ENCODE results near the gene GSE1.

GSE1 gene

DNA sequence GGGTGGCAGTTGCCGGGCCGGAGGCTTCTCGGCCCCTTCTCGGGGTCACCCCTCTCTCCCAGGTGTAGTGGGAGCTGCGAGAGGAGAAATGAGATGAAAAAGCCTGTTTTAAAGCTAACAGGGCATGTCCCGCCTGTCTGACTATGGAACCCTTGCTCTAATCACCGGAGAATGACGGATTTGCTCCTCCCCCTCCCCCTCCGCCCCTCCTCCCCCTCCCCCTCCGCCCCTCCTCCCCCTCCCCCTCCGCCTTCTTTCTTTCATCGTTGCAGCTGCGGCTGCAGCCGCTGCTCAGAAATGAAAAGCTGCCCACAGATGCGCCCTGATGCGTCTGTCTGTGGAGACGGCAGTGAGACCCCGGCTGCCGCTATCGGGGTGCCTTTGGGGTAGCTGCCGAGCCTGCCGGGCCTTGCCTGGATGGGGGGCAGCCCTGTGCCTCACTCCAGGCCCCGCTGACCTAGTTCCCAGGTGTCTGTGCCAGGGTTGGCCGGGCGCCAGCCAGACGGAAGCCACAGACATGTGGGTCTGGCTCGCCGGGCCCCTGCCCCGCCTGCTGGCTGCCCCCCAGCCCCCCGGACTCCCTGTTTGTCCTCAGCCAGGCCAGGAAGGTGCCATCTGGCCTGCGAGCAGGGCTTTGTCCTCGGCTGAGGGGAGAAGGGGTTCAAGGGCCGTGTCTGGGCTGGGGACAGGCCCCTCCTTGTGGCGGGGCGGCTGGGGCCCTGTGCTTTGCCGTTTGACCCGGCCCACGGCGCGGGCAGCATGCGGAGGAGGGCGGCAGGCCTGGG lies 37.9 kb downstream of the GSE1 start:
- no peak for DNase-seq

- no peak for DNase-seq
Observed at GRCh38 chr16:85651629-85652430, 38.7 kb downstream of the GSE1 start.

DNA sequence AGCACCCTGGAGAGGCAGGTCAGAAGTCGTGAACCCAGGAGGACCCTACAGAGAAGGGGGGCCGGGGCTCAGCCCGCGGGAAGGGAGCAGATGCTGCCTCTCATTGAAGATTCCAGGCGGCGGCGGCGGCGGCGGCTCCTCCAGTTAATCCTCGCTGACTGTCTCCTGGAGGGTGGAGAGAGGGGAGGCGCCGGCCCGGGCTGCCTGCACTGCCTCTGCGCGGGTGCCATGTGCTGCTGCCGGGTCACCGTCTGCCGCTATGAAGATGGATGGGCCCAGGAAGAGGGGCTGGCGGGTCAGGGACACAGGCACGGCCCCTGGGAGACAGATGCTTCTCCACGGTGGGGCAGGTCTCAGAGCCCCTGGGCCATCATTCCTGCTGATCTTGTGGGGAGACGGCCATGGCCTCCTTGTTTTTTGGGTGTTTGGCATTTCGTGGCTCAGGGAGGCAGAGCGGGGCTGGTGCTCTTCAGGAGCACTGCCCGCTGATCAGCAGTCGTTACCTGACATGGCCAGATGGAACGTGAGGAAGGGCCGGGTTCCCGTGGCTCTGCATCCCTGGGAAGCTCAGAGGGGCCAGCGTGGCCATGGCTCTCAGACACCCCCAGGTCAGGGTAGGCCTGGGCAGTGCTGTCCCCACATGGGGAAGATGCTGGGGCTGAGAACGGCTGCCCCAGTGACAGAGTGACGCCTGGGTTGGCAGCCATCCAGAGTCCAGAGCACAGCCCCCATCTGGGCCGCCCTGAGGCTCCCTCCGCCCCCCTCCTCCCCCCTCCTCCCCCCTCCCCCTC lies 39.5 kb downstream of the GSE1 start:
- no peak for DNase-seq

- no peak for DNase-seq
Observed at GRCh38 chr16:85653290-85653891, 40.3 kb downstream of the GSE1 start.

DNA sequence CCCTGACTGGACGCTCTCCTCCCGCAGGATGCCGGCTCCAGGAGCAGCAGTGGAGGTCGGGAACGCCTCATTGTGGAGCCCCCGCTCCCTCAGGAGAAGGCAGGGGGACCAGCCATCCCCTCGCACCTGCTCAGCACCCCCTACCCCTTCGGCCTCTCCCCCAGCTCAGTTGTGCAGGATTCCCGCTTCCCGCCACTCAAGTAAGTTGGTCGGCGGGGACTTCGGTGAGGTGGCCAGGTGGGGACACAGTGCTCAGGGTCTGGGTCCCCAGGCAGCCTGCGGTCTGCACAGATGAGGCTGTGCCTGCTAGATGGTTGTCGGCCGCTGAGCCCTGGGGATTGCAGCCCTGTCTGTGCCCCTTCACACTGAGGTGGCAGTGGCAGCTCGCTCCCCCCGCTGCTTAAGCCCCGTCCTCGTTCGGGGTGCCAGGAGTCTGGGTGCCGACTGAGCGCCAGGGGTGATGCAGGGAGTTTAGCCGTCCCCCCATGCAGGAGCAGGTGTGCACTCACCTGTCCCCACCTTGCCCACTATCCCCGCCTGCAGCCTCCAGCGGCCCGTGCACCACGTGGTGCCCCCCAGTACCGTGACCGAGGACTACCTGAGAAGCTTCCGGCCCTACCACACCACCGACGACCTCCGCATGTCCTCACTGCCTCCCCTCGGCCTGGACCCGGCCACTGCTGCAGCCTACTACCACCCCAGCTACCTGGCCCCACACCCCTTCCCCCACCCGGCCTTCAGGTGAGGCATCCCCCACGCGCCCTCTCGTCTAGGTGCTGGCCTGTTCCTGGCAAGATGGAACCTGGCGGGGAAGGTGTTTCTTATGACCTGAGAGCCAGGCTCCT lies 41.4 kb downstream of the GSE1 start:
- DNase-seq: no peak

- no peak for DNase-seq
Observed at GRCh38 chr16:85655216-85656129, 42.4 kb downstream of the GSE1 start.

- DNase-seq: no peak
Observed at GRCh38 chr16:85656351-85657266, 43.5 kb downstream of the GSE1 start.

DNA sequence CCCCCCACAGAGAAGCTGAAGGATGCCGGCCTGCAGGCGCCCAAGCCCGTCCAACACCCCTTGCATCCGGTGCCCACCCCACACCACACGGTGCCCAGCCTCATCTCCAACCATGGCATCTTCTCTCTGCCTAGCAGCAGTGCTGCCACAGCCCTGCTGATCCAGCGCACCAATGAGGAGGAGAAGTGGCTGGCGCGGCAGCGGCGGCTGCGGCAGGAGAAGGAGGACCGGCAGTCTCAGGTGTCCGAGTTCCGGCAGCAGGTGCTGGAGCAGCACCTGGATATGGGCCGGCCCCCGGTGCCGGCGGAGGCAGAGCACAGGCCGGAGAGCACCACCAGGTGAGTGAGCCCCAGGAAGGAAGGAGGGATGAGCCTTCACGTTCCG lies 44.1 kb downstream of the GSE1 start:
- no peak for DNase-seq

- no peak for DNase-seq
Observed at GRCh38 chr16:85657996-85658395, 44.9 kb downstream of the GSE1 start.

DNA sequence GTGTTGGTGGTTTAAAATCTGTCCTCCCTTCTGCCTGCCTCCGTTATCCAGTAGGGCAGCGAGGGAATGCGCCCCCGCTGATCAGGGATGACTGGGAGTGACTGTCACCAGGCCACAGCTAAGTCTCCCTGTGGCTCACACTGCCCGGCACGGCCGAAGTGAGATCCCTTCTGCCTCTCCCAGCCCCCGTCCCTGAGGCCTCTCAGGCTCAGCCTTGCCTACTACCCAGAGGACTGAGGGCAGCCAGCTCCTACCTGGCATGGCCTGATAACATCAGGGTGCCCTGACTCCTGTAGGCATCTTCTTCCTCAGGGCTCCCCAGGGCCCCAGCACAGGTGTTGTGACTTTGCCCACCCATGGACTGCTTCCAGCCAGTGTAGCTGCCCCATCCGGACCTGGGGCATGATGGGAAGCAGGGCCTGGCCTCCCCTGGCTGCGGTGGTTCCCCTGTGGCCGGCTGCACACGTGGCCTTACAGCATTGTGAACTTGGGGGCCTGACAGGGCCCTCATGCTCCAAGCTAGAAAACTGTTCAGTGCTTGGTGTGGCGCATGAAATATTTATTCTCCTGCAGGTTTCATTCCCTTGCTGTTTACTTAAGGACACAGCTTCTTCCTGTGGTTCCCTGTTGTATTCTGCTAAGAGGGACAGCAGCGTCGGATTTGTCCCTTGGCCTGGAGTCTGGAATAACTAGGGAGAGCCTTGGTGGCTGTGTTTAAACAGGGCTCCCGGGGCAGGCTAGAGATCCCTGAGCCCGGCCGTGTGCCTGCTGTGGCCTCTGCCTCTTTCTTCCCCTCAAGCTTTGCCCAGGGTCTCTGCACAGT lies 45.6 kb downstream of the GSE1 start:
- DNase-seq: no peak

GRCh38 chr16:85659336-85659735 lies 46.2 kb downstream of the GSE1 start:
- DNase-seq: no peak

- DNase-seq: peak in 1 of 2 experiments; percentile 36
Observed at GRCh38 chr16:85659805-85660511, 46.8 kb downstream of the GSE1 start.

DNA sequence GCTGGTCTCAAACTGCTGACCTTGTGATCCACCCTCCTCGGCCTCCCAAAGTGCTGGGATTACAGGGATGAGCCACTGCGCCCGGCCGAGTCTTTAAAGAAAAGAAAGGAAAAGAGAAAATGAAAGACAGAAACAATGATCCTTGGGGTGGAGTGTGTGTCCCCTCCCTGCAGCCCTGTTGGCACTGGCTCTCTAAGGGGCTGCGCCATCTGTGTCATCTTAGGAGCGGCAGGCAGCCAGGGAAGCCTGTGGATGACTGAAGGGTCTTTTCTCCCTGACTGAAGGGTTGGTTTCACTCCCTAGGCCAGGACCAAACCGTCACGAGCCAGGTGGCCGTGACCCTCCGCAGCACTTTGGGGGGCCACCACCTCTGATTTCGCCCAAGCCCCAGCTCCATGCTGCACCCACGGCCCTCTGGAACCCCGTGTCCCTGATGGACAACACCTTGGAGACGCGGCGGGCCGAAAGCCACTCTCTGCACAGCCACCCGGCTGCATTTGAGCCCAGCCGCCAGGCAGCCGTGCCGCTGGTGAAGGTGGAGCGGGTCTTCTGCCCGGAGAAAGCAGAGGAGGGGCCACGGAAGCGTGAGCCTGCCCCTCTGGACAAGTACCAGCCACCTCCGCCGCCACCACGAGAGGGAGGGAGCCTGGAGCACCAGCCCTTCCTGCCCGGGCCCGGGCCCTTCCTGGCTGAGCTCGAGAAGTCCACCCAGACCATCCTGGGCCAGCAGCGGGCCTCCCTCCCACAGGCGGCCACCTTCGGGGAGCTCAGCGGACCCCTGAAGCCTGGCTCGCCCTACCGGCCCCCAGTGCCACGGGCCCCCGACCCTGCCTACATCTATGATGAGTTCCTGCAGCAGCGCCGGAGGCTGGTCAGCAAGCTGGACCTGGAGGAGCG lies 48.0 kb downstream of the GSE1 start:
- no peak for DNase-seq

- no peak for DNase-seq
Observed at GRCh38 chr16:85661740-85662481, 48.8 kb downstream of the GSE1 start.

DNA sequence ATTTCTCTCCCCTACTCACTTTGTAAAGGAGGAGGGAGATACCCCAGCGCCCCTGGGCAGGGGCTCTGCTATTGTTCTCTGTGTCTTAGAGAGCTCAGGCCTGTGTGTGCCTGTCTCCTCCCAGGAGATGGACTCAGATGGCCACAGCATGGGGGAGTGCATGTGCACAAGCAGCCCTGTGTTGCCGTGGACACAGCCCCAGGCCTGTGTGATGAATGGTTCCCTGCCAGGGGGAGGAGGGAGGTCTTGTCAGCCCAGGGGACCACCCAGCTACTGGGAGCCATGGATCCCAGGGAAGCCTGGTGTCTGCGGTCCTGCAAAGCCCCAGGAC lies 49.3 kb downstream of the GSE1 start:
- no peak for DNase-seq
